ENCODE measurements around the gene LMBRD1.
"Not testable (repeated sequence)": the region's sequence is repeated elsewhere in the genome, so short reads cannot be mapped to it uniquely, and the experiment has no call there.

The LMBRD1 gene

DNA sequence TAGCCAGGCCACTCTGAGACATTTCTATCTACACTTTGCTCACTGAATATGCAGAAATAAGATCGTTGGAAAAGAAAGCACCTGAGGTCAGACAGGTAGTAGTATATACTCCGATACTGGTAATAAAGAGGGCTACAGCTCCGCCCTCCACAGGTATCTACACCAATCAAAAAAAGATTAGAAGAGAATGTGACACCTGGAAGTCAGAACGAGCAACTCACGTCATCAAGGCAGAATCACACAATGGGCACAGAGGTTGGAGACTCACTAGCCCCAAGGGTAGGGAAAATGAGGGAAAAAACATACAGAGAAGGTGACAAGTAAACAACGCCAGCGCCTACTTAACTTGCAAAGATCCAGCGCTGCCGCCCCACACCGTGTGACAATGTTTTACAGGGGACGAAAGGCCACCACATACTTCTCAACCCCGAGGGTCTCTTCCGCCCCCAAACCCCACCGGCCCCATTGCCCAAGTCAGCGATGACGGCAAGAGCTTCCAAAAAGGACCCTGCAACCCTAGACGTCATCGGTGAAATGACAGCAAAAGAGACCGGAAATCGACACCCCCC is 653 bp downstream of the LMBRD1 start:
- peak; percentile 70 for DNase-seq

DNA sequence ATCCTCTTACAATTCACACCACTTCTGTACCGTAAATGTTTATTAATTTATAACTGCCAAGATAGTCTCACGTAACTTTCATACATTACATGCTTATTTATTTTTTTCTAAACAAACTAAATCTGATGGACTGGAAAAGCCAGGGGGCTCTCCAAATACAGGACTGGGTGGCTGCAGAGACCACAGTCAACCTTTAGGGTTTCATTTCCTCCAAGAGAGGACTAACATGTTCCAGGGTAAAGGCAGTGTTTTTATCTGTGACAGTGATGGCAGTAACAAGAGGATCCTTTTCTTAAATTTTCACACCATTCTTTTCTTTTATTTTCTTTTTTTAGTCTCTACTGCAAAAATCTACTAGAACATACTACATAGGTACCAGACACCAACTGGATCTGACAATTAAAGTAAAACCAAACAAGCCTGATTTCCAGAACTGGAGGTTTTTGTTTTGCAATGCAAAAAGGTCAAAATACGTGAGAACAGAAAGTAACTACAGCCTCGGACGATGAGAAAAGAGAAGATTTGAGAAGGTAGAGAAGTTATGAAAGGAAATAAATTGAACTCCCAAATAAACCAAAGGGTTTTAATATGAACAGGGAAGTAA is 1.2 kb downstream of the LMBRD1 start:
- DNase-seq = no peak

DNA sequence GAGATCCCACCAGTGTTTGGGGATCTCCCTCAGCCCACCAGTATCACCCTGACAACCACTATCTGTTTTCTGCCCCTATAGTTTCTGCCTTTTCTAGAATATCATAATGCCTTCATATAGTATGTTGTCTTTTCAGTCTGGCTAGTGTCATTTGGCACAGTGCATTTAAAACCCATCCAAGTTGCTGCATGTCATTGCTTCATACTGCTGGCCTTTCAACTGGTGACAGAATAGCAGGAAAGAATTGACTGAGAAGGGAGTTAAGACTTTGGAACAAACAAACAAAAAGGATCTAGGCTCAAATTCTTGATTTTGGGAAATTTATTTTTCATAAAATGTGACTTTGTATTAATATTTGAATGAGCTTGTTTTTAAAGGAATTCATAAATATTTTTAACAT is 4.5 kb downstream of the LMBRD1 start:
- no peak for DNase-seq

DNA sequence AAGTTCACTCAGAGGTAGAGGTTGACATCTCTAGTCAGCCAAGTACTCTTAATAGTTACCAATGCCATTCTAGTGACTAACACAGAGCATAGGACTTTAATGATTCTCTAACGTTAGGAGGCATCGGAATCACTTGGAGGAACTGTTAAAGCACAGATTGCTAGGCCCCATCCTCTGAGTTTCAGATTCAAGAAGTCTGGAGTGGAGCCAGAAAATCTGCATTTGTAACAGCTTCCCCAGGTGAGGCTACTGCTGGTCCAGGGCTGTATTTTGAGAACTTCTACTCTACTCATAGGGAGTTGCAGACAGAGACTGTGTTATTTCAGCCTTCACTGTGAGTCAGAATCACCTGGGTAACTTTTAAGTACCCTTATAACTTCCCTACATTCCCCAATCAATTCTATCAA is 5.7 kb downstream of the LMBRD1 start:
- peak; percentile 40 for DNase-seq

DNA sequence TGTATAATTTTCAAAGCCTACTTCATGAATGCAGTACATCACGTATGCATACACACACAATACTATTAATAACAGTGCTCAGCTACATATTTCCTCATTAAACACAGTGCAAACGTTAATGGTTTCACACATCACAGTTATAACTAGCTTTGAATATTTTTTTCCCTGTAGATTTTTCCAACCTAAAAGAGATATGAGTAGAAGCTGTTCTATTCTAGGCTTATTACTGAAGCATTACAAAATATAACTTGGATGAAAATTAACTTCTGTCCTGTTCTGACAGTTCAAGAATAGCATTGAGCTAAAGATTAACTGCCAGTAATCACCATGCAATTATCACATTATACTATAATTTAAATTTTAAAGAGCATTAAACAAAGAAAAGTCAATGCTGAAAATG is 6.2 kb downstream of the LMBRD1 start:
- no peak for DNase-seq

DNA sequence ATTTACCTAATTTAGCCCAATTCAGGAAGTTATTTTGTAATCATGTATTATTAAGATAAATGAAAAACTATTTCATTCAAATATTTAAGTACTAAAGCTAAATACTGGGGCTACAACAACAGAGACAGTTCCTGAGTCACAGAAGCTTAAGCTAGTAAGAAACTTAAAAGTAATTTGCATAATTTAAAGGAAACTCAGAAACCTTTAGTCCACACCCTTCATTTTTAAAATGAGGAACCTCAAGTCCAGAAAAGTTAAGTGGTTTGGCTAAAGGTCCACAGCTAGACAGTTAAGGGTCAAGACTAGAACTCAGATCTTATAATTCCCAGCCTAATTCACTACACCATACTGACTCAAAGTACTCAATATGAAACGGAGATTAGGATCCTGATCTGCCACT is 7.2 kb downstream of the LMBRD1 start:
- no peak for DNase-seq

DNA sequence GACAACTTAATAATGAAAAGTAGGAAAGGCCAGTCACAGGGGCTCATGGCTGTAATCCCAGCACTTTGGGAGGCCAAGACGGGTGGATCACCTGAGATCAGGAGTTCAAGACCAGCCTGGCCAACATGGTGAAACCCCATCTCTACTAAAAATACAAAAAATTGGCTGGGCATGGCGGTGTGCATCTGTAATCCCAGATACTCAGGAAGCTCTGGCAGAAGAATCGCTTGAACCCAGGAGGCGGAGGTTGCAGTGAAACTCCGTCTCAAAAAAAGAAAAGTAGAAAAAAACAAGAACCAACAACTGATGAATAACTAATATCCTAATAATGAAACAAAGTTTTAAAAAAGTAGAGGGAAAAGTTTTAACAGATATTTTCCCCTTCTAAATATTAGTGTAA is 9.4 kb downstream of the LMBRD1 start:
- not testable (repeated sequence) for DNase-seq

DNA sequence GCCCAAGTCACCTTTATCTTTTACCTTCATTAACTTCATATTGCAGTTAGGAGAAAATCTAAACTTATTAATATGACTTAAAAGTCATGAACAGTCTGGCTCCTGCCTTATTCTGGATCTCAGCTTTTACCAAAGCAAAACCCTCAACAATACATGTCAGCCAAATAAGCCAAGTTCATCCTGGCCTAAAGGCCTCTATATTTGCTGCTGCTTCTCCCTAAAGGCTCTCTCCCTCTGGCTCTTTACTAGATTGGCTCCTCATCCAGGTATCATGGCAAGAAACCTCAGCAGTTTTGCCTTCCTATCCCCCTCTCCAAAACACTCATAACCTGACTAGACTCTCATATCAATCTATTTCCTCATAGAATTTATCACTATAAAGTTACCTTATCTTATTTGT is 11.1 kb downstream of the LMBRD1 start:
- DNase-seq = no peak

DNA sequence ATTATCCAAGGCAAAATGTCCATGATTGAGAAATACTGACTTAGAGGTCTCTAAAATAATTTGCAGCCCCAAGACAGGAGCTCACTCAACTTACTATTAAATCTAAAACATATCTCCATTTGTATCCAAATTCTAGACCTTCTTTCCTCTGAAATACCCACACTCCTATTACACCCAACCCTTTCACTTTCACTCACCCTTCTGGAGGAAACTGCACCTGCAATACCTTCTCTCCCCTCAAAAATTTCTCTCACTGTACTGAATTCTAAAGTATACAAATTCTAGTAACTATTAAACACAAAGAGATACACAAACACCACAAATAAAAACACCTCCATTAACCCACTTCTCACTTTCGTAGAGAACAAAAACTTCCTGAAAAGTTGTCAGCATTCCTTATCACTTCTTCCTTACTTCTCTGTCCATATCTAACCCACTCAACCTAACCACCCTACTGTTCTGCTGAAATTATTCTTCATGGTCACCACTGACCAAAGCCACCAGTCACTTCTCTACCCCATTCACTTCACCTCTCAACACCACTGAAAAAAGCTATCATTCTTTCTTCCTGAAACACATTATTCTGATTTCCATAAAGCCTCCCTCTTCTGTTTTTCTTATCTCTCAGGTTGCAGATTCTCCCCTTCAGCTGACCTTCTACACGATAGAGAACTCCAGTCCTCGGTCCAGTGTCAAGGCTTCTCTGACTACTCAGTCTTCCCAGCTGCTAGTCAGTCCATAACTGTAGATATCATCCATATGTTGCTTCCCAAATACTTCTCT is 12.0 kb downstream of the LMBRD1 start:
- DNase-seq = no peak

DNA sequence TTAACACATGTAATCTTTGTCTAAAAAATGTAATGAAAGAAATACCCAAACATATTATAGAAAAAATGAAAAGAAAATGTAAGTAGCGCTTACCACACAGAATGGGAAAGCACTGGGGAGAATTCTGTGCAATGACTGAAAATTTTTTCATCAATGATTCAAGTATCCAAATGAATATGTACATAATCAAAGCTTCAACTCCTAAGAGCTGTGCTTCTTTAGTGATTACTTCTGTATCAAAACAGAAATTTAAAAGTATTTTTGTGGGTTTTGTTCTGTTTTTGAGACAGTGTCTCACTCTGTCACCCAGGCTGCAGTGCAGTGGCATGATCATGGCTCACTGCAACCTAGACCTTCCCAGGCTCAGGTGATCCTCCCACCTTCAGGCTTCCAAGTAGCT is 13.7 kb downstream of the LMBRD1 start:
- no peak for DNase-seq

DNA sequence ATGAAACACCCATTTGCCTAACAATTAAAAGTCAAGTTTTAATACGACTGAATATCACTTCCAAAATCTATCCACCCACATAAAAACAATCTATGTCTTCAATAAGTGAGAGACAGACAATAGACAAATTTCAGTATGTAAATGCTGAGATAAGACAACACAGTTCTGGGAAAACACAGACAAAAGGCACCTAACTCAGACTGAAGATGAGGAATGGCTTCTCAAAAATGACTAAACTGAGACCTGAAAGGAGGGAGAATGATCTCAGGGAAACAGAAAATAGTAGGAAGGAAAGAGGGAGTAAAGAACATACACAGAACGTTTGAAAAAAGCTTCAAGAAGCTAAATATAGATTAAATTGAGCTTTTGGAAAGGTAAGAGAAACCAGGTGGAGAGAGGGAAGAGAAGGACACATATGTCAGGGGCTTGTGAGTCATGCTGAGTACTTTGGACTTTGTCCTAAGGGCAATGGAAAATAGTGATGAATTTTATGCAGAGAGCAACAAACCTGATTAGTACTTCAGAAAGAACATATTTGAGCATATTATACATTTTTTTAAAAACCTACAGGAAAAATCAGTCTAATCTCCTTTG is 16.1 kb downstream of the LMBRD1 start:
- DNase-seq = no peak

DNA sequence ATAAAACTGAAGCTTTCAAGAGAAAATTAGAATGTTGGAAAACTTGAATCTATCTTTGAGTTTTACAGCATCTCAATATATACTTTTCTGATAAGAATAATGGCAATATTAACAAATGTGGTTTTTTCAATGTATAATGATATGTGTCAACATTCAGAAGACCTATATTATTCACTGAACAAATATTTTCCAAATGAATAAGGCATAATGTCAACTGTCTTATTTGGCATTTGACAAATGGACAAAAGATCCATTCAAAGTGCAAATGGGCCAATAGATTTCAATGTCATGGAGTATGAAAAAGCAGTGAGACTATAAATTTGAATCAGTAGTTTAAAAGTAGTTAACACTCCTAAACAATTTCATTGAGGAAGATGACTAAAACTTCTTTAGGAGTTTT is 20.9 kb downstream of the LMBRD1 start:
- DNase-seq = no peak

DNA sequence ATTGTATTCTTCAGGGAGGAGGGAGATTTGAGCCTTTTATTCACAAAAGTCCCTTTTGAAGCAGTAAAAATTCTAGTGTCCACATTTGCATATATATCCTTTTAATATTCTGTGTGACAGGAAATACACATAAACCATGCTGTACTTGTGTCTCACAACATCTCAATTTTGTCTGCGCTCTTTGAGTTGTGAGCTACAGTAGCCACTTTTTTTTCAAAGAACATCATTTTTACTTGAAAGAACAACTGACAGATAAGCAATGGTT is 21.3 kb downstream of the LMBRD1 start:
- DNase-seq = no peak

DNA sequence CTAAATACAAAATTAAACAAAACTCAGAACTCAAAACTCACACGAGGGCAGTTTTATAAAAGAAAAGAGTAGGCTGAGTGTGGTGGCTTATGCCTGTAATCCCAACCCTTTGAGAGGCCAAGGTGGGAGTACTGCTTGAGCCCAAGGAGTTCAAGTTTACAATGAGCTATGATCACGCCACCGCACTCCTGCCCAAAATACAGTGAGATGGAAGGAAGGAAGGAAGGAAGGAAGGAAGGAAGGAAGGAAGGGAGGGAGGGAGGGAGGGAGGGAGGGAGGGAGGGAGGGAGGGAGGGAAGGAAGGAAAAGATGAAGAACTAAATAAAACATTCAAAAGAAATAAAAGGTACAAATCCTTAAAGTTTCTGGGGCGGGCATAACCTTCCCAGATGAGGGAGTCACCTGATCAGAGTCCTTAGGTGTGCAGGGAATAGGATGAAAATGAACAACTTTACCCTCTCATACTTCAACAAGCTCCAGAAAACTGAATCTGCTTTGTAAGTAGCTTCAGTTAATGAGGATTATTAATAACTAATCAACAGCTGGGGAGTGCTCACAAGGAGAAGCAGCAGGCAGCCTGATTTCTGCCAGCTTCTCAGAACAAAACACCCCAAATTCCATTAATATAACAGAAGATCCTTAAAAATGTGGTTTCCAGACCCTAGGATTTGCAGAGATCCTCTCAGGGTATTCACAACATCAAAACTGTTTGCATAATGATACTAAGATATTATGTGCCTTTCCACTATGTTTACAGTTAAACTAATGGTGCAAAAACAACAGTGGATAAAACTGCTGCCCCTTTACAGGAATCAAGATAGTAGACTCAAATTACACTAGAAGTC is 21.8 kb downstream of the LMBRD1 start:
- no peak for DNase-seq

DNA sequence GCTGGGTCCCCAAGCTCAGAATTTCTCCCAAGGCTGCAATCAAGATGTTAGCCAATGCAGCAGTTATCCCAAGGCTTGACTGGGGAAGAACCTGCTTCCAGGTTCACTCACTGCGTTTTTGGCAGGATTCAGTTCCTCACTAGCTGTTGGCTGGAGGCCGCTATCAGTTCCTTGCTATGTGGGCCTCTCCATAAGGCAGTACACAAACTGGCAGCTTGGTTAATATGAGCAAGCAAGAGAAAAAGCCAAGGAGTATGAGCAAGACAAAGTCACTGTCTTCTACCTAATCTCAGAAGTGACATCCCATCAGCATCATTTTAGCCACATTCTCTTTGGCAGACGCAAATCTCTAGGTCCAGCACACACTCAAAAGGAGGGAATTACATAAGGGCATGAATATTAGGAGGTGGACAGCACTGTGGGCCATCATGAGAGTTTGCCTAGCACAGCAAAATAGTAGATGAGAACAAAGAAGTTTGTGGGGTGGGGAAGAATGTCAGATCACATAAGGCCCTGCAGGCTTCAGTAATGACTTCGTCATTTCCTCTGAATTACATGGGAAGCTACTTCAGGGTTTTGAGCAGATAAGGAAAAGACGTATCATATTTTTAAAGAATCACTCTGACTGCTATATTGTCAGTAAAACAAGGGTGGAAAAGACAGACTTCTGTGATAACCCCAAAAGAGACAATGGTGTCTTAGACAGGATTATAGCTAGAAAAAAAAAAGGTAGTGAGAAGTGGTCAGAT is 25.5 kb downstream of the LMBRD1 start:
- no peak for DNase-seq

DNA sequence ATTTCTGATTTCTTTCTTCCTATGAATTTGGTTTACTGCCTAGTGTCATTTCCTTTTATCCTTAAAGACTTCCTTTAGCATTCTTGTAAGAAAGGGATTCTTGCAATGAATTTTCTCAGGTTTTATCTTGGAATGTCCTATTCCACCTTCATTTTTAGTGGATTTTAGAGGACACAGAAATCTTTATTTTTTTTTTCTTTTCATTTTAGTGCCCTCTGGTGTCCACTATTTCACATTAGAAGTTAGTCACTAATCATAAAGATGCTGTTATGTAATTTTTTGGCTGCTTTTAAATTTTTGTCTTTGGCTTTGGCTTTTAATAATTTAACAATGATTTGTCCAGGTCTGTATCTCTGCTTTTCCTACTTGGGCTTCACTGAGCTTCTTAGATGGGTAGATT is 28.1 kb downstream of the LMBRD1 start:
- DNase-seq = no peak

DNA sequence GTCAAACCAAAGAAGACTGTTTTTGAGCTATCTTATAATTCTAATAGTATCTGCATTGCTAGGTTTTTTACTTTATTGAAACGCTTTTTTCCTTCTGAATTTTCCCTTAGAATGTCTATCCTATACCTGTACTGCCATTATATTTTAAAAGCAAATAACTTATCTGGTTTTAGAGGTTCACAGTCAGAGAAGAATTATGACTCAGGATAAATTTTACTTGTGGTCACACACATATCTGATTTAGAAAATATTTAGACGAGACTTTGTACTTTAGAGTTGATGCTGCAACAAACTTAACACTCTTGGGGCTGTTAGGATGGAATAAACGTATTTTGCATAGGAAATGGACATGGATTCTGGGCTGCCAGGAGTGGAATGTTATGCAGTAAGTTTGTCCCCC is 33.0 kb downstream of the LMBRD1 start:
- no peak for DNase-seq

DNA sequence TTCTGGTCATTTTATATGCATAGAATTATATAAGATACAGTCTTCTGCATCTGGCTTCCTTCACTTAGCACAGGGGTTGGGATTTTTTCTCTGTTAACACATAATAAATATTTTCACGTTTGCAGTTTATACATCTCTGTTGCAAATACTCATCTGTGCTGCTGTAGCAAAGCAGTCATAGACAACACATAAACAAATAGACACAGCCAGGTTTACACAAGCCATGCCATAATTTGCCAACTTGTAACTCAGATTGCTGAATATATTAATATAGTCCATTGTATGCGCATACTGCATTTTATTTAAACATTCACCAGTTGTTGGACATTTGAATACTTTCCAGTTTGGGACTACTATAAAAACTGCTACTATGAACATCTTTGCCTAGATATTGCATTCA is 35.0 kb downstream of the LMBRD1 start:
- DNase-seq = no peak

DNA sequence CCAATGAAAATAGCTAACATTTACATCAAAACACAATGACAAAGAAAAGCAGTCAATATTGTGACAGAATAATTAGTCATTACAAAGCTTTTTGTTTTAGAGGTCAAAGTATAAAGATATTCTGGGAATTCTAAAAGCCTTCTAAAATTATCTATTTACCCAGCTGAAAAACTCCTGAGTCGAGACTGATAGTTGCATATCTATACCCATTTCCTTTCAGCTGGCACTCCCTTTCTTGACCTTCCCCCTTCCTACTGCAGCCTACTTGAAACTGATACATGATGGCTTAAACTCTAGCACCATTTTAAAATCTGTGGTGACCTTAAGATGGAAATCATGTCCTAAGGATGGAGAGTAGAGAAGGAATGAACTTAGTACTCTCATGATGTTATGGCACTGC is 38.6 kb downstream of the LMBRD1 start:
- DNase-seq = no peak

DNA sequence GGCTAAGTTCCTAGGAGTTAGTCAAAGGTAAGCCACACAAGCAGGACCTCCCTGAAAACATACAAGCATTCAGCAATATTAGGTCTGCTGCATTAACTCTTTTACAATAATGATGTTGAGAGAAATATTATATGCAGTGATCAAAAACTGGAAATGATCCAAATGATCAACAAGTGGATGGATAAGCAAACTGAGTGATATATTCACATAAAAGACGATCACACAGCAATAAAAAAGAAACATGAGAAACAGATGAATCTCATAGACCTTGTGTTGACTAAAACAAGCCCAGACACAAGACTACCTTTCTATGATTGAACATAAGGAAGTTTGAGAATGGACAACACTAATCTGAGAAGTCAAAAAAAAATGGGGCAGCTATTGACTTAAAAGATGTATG is 39.9 kb downstream of the LMBRD1 start:
- no peak for DNase-seq

DNA sequence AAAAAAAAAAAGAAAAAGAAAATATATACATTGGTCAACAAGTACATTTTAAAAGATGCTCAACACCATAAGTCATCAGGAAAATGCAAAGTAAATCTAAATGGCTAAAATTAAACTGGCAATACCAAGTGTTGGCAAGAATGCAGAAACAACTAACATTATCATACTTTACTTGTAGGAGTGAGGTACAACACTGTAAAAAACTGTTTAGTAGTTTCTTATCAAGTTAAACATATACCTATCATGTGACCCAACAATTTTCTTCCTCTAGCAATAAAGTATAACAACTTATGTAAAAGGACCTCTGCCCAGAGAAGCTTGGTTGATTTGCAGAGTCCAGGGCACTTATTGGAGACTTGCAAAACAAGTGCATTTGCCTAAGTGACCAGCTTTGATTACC is 40.4 kb downstream of the LMBRD1 start:
- DNase-seq = no peak

DNA sequence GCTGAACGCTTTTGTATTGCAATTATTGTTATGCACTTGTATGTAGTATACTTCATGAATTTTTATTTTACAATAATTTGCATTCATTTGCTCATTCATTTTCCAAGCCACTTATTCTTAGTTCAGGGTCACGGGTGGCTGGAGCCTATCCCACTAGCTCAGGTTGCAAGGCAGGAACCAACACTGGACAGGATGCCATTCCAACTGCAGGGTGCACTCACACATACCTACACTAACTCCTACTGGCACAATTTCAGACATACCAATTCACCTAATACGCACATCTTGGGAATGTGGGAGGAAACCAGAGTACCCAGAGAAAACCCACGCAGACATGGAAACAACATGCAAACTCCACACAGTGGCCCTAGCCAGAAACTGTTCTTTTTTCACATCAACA is 61.8 kb downstream of the LMBRD1 start:
- peak; percentile 22 for DNase-seq

DNA sequence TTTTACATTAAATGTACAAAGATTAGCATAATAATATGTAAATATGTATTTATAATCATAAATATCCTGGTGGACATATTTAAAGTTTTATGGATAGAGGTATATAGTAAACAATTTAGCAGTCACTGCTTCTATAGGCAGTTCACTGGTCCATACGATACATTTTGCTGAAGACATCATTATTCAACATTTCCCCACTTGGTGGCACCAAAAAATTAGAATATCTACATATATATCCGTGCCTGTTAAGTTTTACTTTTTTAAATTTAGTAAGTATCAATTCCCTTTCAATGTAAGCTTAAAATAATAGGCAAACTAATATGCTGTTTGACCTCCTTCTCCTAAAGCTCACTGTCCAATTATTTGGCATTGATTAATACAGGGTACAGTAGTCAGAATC is 64.2 kb downstream of the LMBRD1 start:
- DNase-seq = no peak

Measured in kidney glomerular epithelial cell (primary cell).